ENCODE results near the gene BTBD7. TPM values are rescaled to one million over a fixed set of nuclear protein-coding genes. Genes with fewer than 3 reads are reported as not detected.

The BTBD7 gene
- total and polyA plus RNA-seq, 11 donors = 7.2 to 34.0 (median 20.2) TPM

- H3K4me3 ChIP-seq = no peak overlapping the region
- H3K9me3 ChIP-seq = no peaks in the 10 kb centered on the region
- peaks cover 0 to 15% (median 3%) of the 10 kb centered on the region in 12 donors for H3K4me1 ChIP-seq
- H3K36me3 ChIP-seq = peaks cover 0 to 9% (median 3%) of the 10 kb centered on the region in 9 donors
- TF ChIP-seq CTCF (IDR thresholded peaks at IDR 0.05) (no peak), POLR2A (IDR thresholded peaks at IDR 0.05) (no peak)
- H3K27me3 ChIP-seq = no peaks in the 10 kb centered on the region
- no peak overlapping the region for H3K27ac ChIP-seq
- 93 to 99% (median 95%) methylated on average over 5 of the region's 5 CpGs for WGBS, 4 donors
- ATAC-seq (no peak), DNase-seq (no peak)
- intact Hi-C loops (cut with DNase I) = no loop called here
Observed at GRCh38 chr14:93280743-93281142, 52.1 kb downstream of the BTBD7 start.

- ATAC-seq (no peak), DNase-seq (no peak)
- intact Hi-C loops (cut with DNase I) = loop anchor here in 1 of 10 donors (5.0 kb wide), 1 partner anchor 41 kb away; no protein-coding TSS in a partner anchor
- no peak overlapping the region for H3K4me3 ChIP-seq
- WGBS, 4 donors = 94 to 97% (median 96%) methylated on average over 3 of the region's 3 CpGs
- peaks cover 0 to 15% (median 4%) of the 10 kb centered on the region in 12 donors for H3K4me1 ChIP-seq
- no peak for TF ChIP-seq CTCF (IDR thresholded peaks at IDR 0.05)
- no peak overlapping the region for H3K27ac ChIP-seq
- no peaks in the 10 kb centered on the region for H3K27me3 ChIP-seq
- H3K36me3 ChIP-seq = peaks cover 0 to 16% (median 3%) of the 10 kb centered on the region in 9 donors
- no peaks in the 10 kb centered on the region for H3K9me3 ChIP-seq
Observed at GRCh38 chr14:93276031-93276716, 56.7 kb downstream of the BTBD7 start.

GRCh38 chr14:93274055-93274806 is 58.6 kb downstream of the BTBD7 start:
- Histone ChIP-seq H3K4me1 (peaks cover 0 to 27% (median 10%) of the 10 kb centered on the region in 12 donors), H3K36me3 (peaks cover 0 to 16% (median 3%) of the 10 kb centered on the region in 9 donors), H3K27ac (no peak overlapping the region), H3K9me3 (no peaks in the 10 kb centered on the region), H3K27me3 (no peaks in the 10 kb centered on the region), H3K4me3 (no peak overlapping the region)
- 90 to 96% (median 94%) methylated on average over 3 of the region's 3 CpGs for WGBS, 4 donors
- ATAC-seq (no peak), DNase-seq (no peak)
- TF ChIP-seq CTCF (IDR thresholded peaks at IDR 0.05) (no peak), POLR2A (IDR thresholded peaks at IDR 0.05) (no peak)
- intact Hi-C loops (cut with DNase I) = no loop called here

GRCh38 chr14:93271111-93271510 is 61.7 kb downstream of the BTBD7 start:
- intact Hi-C loops (cut with DNase I) = no loop called here

More at GRCh38 chr14:93271111-93271510, 61.7 kb downstream of the BTBD7 start:
- DNase-seq = no peak
- no peak overlapping the region for H3K27ac ChIP-seq
- 31 to 39% (median 35%) methylated on average over 6 of the region's 6 CpGs for WGBS, 4 donors
- TF ChIP-seq CTCF (IDR thresholded peaks at IDR 0.05) = no peak
- no peak for TF ChIP-seq POLR2A (IDR thresholded peaks at IDR 0.05)
- H3K9me3 ChIP-seq = no peaks in the 10 kb centered on the region
- peaks cover 0 to 7% (median 0%) of the 10 kb centered on the region in 9 donors for H3K36me3 ChIP-seq
- ATAC-seq = no peak
- no peak overlapping the region for H3K4me3 ChIP-seq
- H3K27me3 ChIP-seq = no peaks in the 10 kb centered on the region
- peaks cover 0 to 27% (median 10%) of the 10 kb centered on the region in 12 donors for H3K4me1 ChIP-seq
